ENCODE measurements around the gene PNPLA7. TPM values are rescaled to one million over a fixed set of nuclear protein-coding genes. Genes with fewer than 3 reads are reported as not detected.

PNPLA7 gene
- polyA plus RNA-seq, 1 of the 3 experiments (the other 2 are of a cell fraction): 0.99 TPM

- H3K4me1 ChIP-seq (ENCODE audit: control insufficient read depth in 1 of 2, insufficient read depth in 2 of 2, low read depth in 1 of 2, low read length in 1 of 2): peaks cover 0 to 15% of the 10 kb centered on the region in 2 experiments; a peak in 1 of 4 replicates
- H3K27ac ChIP-seq (ENCODE audit: low read depth in 2 of 2, low read length in 1 of 2): no peak overlapping the region; a peak in 1 of 4 replicates
- H3F3A ChIP-seq (replicated peaks; ENCODE audit: insufficient read depth): no peaks in the 10 kb centered on the region
- H3K4me3 ChIP-seq (ENCODE audit: low read depth in 2 of 2, low read length in 1 of 2): no peak overlapping the region
- no peak overlapping the region for H3K4me2 ChIP-seq
- no peak overlapping the region for H3K9ac ChIP-seq
- ChIA-PET POLR2A (interaction anchor here (0.9 to 1.4 kb wide), 2 partner anchors 28 to 65 kb away, joined by 3 read pairs; partner anchors contain the start of genes EXD3, NOXA1 and NSMF), CTCF (interaction anchor here (0.8 to 1.2 kb wide), 4 partner anchors 12 to 186 kb away, joined by 3 read pairs; partner anchors contain the start of genes EXD3, NOXA1 and NRARP)
- no peak for TF ChIP-seq NRF1 (IDR thresholded peaks at IDR 0.05; ENCODE audit: low read depth, low read length)
- no peak for TF ChIP-seq MAX (IDR thresholded peaks at IDR 0.05; ENCODE audit: low read depth)
- H3K27me3 ChIP-seq (ENCODE audit: insufficient read depth): no peaks in the 10 kb centered on the region
- H2AFZ ChIP-seq (ENCODE audit: low read depth): no peak overlapping the region
- H3K9me2 ChIP-seq: no peaks in the 10 kb centered on the region
- no peaks in the 10 kb centered on the region for H4K20me1 ChIP-seq (ENCODE audit: insufficient read depth)
- H3K9me3 ChIP-seq: no peaks in the 10 kb centered on the region
- DNase-seq: peak; percentile 48
- H3K36me3 ChIP-seq (replicated peaks in 1 of 2; ENCODE audit: control insufficient read depth in 1 of 2, insufficient read depth in 2 of 2, low read length in 1 of 2): no peaks in the 10 kb centered on the region
- 80% methylated on average over 32 of the region's 41 CpGs for WGBS (ENCODE audit: low lambda C conversion rate)
- no peaks in the 10 kb centered on the region for H3K79me2 ChIP-seq (ENCODE audit: insufficient read depth)
Observed at GRCh38 chr9:137487454-137488326, 62.5 kb downstream of the PNPLA7 start.

- WGBS (ENCODE audit: low lambda C conversion rate): 78% methylated on average over 19 of the region's 35 CpGs
- no peak for TF ChIP-seq FOXJ3 (CRISPR knock-in tag; IDR thresholded peaks at IDR 0.05)
- no peak for TF ChIP-seq RXRA (IDR thresholded peaks at IDR 0.05; ENCODE audit: borderline replicate concordance, low read depth)
- no peak for TF ChIP-seq REST (IDR thresholded peaks at IDR 0.05; ENCODE audit: low read depth, low read length)
- peak; percentile 30 for DNase-seq
- Histone ChIP-seq H3K9ac (no peak overlapping the region), H2AFZ (ENCODE audit: low read depth) (no peak overlapping the region), H3K27ac (ENCODE audit: low read depth in 2 of 2, low read length in 1 of 2) (no peak overlapping the region), H3K79me2 (ENCODE audit: insufficient read depth) (no peaks in the 10 kb centered on the region), H3K9me3 (no peaks in the 10 kb centered on the region), H3K4me2 (no peak overlapping the region), H3K4me3 (ENCODE audit: low read depth in 2 of 2, low read length in 1 of 2) (no peak overlapping the region), H3K9me2 (no peaks in the 10 kb centered on the region), H4K20me1 (ENCODE audit: insufficient read depth) (no peaks in the 10 kb centered on the region), H3K36me3 (replicated peaks in 1 of 2; ENCODE audit: control insufficient read depth in 1 of 2, insufficient read depth in 2 of 2, low read length in 1 of 2) (no peaks in the 10 kb centered on the region), H3K4me1 (ENCODE audit: control insufficient read depth in 1 of 2, insufficient read depth in 2 of 2, low read depth in 1 of 2, low read length in 1 of 2) (peaks cover 0 to 23% of the 10 kb centered on the region in 2 experiments; a peak in 1 of 4 replicates), H3F3A (replicated peaks; ENCODE audit: insufficient read depth) (no peaks in the 10 kb centered on the region), H3K27me3 (ENCODE audit: insufficient read depth) (no peaks in the 10 kb centered on the region)
- CTCF ChIA-PET: interaction anchor here (0.7 to 1.2 kb wide), 4 partner anchors 33 to 250 kb away, joined by 3 to 4 read pairs (median 3); partner anchors contain the start of genes EXD3, NOXA1 and NRARP
- POLR2A ChIA-PET: no interaction called here
Observed at GRCh38 chr9:137486545-137487453, 63.4 kb downstream of the PNPLA7 start.

All from SK-N-SH (cell line).